HCT116 (cell line): ENCODE measurements around the gene ARHGAP10. TPM values are rescaled to one million over a fixed set of nuclear protein-coding genes. Genes with fewer than 3 reads are reported as not detected.

Experiments
- ATAC-seq: fragments of 200-7000 bp; cut with Tn5 transposase; 2 replicates; pipeline ENCODE4 v1.9.1; 2020; ENCODE audit warnings: mild to moderate bottlenecking, moderate library complexity
- BruUV-seq: library from RNA; stranded (reverse); fragments of 400-500 nt; replicated peaks from 2 replicates; lab custom pipeline; 2021; lab: Mats Ljungman, UMichigan
- CTCF ChIA-PET: fragments of 300-600 bp; sonication (Branson Sonifier 250); formaldehyde crosslinking; loops from one replicate; lab custom pipeline; 2021; ENCODE audit warnings: antibody characterized with exemption; lab: Charles Lee
- POLR2A ChIA-PET: fragments of 300-600, 350-600 bp; sonication (Branson Sonifier 250); formaldehyde crosslinking; loops from one replicate; lab custom pipeline; 2021; ENCODE audit warnings: antibody characterized with exemption; lab: Charles Lee
- RAD21 ChIA-PET, 2 experiments: fragments of 300-600 bp; sonication (Branson Sonifier 250); formaldehyde crosslinking; loops; one replicate each; lab custom pipeline; 2023; ENCODE audit warnings: low total read pairs in 2 of 2; ENCODE audit not compliant: uncharacterized antibody in 2 of 2, unreplicated experiment in 2 of 2, low non-redundant PET in 1 of 2; lab: Charles Lee
- DNase-seq: peaks from one replicate; pipeline ENCODE4 v3.0.0-alpha.2; 2010; ENCODE audit warnings: low read depth, low spot score
- H2AFZ ChIP-seq: fragments of 200-600 bp; shearing (Covaris generic), sonication (generic); 2 replicates; pipeline ENCODE4 v1.6.1; 2017; ENCODE audit warnings: low read depth, mixed run types, mixed read lengths, antibody characterized with exemption, low read length; ENCODE audit not compliant: poor library complexity, severe bottlenecking
- H3K27ac ChIP-seq: 2 replicates; pipeline ENCODE4 v1.5.1; 2012; ENCODE audit warnings: low read depth, low read length
- H3K27me3 ChIP-seq: fragments of 200-600 bp; sonication (generic); 2 replicates; pipeline ENCODE4 v1.6.1; 2016; ENCODE audit warnings: mixed run types, low read length, mixed read lengths; ENCODE audit not compliant: insufficient read depth
- H3K36me3 ChIP-seq, 2 experiments: fragments of 200-500 bp in 1 of 2; fragments of 200-600 bp in 1 of 2; sonication (Bioruptor generic) in 1 of 2; sonication (generic) in 1 of 2; 2 replicates each; pipeline versions ENCODE4 v1.5.1 to v1.6.1; 2014 to 2016; ENCODE audit warnings: low read length in 2 of 2, inconsistent platforms in 1 of 2, mixed read lengths in 1 of 2, mixed run types in 1 of 2; ENCODE audit not compliant: insufficient read depth in 2 of 2, control insufficient read depth in 1 of 2
- H3K4me1 ChIP-seq, 2 experiments: fragments of 200-600 bp in 1 of 2; sonication (generic) in 1 of 2; 2 replicates each; pipeline versions ENCODE4 v1.5.1 to v1.6.1; 2012 to 2017; ENCODE audit warnings: low read length in 2 of 2, inconsistent platforms in 1 of 2, mild to moderate bottlenecking in 1 of 2, mixed read lengths in 1 of 2, mixed run types in 1 of 2, moderate library complexity in 1 of 2; ENCODE audit not compliant: insufficient read depth in 2 of 2, control insufficient read depth in 1 of 2
- H3K4me2 ChIP-seq: fragments of 200-600 bp; sonication (generic); 2 replicates; pipeline ENCODE4 v1.6.1; 2017; ENCODE audit warnings: mixed run types, low read length, mixed read lengths
- H3K4me3 ChIP-seq, 2 experiments: fragments of 200-600 bp in 1 of 2; sonication (generic) in 1 of 2; replicated peaks in 1 of 2; 2 replicates each; pipeline ENCODE4 v1.5.1; 2011 to 2016; ENCODE audit warnings: low read length in 2 of 2, control low read depth in 1 of 2, low read depth in 1 of 2, mild to moderate bottlenecking in 1 of 2, mixed read lengths in 1 of 2, mixed run types in 1 of 2
- H3K79me2 ChIP-seq: fragments of 200-600 bp; sonication (generic); 2 replicates; pipeline ENCODE4 v1.6.1; 2017; ENCODE audit warnings: mild to moderate bottlenecking, mixed run types, low read length, moderate library complexity, mixed read lengths; ENCODE audit not compliant: insufficient read depth
- H3K9ac ChIP-seq: fragments of 200-600 bp; sonication (generic); 2 replicates; pipeline ENCODE4 v1.6.1; 2016; ENCODE audit warnings: low read length, mixed read lengths
- H3K9me2 ChIP-seq: fragments of 200-600 bp; sonication (generic), shearing (Covaris generic); 2 replicates; pipeline ENCODE4 v1.6.1; 2017; ENCODE audit warnings: mixed run types, mild to moderate bottlenecking, moderate library complexity; ENCODE audit not compliant: insufficient read depth
- H3K9me3 ChIP-seq, 2 experiments: fragments of 200-500 bp in 1 of 2; fragments of 200-600 bp in 1 of 2; sonication (Bioruptor generic) in 1 of 2; sonication (generic) in 1 of 2; 2 replicates each; pipeline ENCODE4 v1.6.1; 2014 to 2017; ENCODE audit warnings: low read length in 2 of 2, mixed read lengths in 2 of 2, inconsistent platforms in 1 of 2, low read depth in 1 of 2, mild to moderate bottlenecking in 1 of 2, mixed run types in 1 of 2, moderate library complexity in 1 of 2; ENCODE audit not compliant: control insufficient read depth in 1 of 2, insufficient read depth in 1 of 2
- H4K20me1 ChIP-seq: fragments of 200-600 bp; sonication (generic), shearing (Covaris generic); 2 replicates; pipeline ENCODE4 v1.6.1; 2017; ENCODE audit warnings: mixed run types, mild to moderate bottlenecking, moderate library complexity; ENCODE audit not compliant: insufficient read depth
- CBX3 ChIP-seq: IDR thresholded peaks from 2 replicates; pipeline ENCODE4 v1.6.1; 2012; ENCODE audit warnings: low read depth
- ELF1 ChIP-seq: IDR thresholded peaks from 2 replicates; pipeline ENCODE4 v1.6.1; 2012; ENCODE audit warnings: low read depth, borderline replicate concordance
- EZH2 ChIP-seq: fragments of 200-600 bp; sonication (generic); IDR thresholded peaks from 2 replicates; pipeline ENCODE4 v1.6.1; 2017; ENCODE audit warnings: antibody characterized with exemption, mixed run types
- MAX ChIP-seq: IDR thresholded peaks from 2 replicates; pipeline ENCODE4 v1.6.1; 2012
- RAD21 ChIP-seq: IDR thresholded peaks from 2 replicates; pipeline ENCODE4 v1.6.1; 2012; ENCODE audit warnings: low read depth, mild to moderate bottlenecking
- YY1 ChIP-seq: IDR thresholded peaks from 2 replicates; pipeline ENCODE4 v1.6.1; 2011; ENCODE audit warnings: low read length, low read depth, moderate library complexity, mild to moderate bottlenecking; ENCODE audit not compliant: insufficient replicate concordance; ENCODE audit errors: extremely low read depth
- intact Hi-C: fragments of 100-400 bp; cut with micrococcal nuclease; formaldehyde crosslinking; loops from 2 replicates; pipeline ENCODE4 v1.10.0; 2022
- total RNA-seq: library from RNA; stranded (reverse); gene quantifications from one replicate; pipeline ENCODE4 v1.2.1, GENCODE V29; 2021; ENCODE audit not compliant: unreplicated experiment

Gene ARHGAP10
- total RNA-seq, 1 experiment from 2014 or later, result 24.7 TPM

DNA sequence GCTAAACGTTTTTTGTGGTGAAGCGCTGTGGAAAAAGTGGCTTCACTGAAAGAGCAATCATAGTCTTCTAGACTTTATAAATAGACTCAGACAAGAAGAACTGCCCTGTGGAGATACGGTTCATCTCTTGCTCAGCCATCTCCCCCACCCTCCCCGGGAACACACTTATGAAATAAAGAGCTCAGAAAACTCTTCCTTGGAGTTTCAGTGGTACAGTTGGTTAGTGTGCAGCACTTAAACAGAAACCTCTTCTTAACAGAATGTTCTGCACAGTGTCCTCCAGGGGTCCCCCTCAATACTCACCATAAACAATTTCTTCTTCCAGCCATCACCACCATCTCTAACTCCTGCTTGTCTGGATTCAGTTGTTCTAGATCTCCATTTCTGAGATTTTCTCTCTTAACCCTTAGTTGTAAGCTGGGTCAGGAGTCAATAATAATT, 313.0 kb downstream of the ARHGAP10 start:
- ATAC-seq (peak; percentile 60; the same call in 1 of the 2 replicates), DNase-seq (no peak)
- Histone ChIP-seq H3K9me3 (no peaks in the 10 kb centered on the region), H3K9ac (no peak overlapping the region), H3K79me2 (no peaks in the 10 kb centered on the region), H3K4me3 (no peak overlapping the region), H3K4me1 (no peaks in the 10 kb centered on the region), H3K27me3 (no peaks in the 10 kb centered on the region), H3K36me3 (no peaks in the 10 kb centered on the region), H3K27ac (no peak overlapping the region), H4K20me1 (no peaks in the 10 kb centered on the region; the same call in 1 of the 2 replicates), H3K4me2 (no peak overlapping the region), H2AFZ (no peak overlapping the region), H3K9me2 (no peaks in the 10 kb centered on the region)
- ChIA-PET CTCF (no interaction called here), RAD21 (no interaction called here), POLR2A (no interaction called here)
- BruUV-seq, result no TSS peak
- intact Hi-C loops, result no loop called here
- TF ChIP-seq YY1, result no peak

DNA sequence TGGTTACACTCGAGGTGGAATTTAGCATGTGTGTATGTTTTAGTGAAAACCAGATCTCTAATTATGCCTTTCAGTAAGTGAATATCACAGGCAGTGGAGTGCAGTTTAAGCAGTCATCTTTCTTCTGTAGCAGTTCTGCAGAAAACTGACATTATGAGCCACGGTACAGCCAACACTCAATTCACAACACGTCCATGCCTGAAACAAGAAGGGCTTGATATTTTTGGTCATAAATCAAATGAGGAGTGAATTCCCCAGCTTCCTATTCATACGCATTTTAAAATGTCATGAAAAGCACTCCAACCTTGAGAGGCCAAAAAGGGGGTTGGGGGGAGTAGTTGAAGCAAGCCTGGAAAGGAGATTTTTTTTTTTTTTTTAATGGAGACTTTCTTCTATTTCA, 316.7 kb downstream of the ARHGAP10 start:
- Histone ChIP-seq H3K9me2 (no peaks in the 10 kb centered on the region), H3K4me1 (peaks cover 1 to 5% of the 10 kb centered on the region in 2 experiments; a peak in 2 of 4 replicates), H3K4me3 (no peak overlapping the region), H3K27me3 (no peaks in the 10 kb centered on the region), H3K9me3 (no peaks in the 10 kb centered on the region), H3K79me2 (no peaks in the 10 kb centered on the region), H2AFZ (no peak overlapping the region), H3K27ac (no peak overlapping the region), H4K20me1 (no peaks in the 10 kb centered on the region; the same call in 1 of the 2 replicates), H3K4me2 (no peak overlapping the region), H3K36me3 (no peaks in the 10 kb centered on the region), H3K9ac (no peak overlapping the region)
- CTCF ChIA-PET, result no interaction called here
- RAD21 ChIA-PET, result no interaction called here
- no peak for ATAC-seq
- no peak for DNase-seq
- TSS peak; percentile 25 for BruUV-seq
- TF ChIP-seq MAX (no peak), EZH2 (no peak), RAD21 (no peak), ELF1 (no peak), CBX3 (no peak)
- POLR2A ChIA-PET, result no interaction called here
- intact Hi-C loops, result no loop called here
